ENCODE results near the gene TRIM5.
"Not testable (repeated sequence)": the region's sequence is repeated elsewhere in the genome, so short reads cannot be mapped to it uniquely, and the experiment has no call there.

Gene TRIM5, protein sequence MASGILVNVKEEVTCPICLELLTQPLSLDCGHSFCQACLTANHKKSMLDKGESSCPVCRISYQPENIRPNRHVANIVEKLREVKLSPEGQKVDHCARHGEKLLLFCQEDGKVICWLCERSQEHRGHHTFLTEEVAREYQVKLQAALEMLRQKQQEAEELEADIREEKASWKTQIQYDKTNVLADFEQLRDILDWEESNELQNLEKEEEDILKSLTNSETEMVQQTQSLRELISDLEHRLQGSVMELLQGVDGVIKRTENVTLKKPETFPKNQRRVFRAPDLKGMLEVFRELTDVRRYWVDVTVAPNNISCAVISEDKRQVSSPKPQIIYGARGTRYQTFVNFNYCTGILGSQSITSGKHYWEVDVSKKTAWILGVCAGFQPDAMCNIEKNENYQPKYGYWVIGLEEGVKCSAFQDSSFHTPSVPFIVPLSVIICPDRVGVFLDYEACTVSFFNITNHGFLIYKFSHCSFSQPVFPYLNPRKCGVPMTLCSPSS

DNA sequence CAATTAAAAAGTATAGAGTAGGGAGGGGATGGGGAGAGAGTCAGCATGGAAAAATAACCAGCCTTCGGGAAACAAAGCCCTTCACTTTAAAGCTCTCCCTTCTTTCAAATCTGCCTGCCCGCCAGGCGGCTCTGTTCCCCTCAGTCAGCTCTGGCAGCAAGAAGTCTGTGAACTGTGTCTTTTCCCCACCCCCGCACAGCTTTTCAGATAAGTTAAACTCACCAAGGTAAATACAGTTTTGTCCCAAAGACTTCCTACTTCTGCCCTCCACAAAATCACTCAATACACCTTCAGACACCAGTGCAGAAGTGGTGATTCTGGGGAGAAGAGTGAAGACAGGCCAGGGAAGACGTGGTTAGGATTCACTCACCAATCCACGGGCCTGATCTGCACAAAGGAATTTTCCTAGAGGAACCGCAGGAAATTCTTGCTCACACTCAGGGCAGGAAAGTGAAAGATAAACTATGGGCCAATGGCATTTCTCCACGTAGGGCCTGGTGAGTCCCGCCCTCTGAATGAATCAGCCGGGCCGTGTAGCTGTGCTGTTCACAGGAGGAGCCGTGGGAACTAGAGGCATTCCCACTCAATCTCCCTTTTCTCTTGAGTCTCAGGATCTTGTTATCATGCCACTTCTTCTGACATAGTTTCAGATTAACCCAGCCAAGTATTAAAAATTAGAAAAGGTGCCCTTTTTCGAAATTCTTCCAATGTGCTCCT is at the start of gene TRIM5:
TRIM5 (minus strand) TSS at position 429 of the 717 bp plus-strand sequence. CDS start 4,897 bp downstream, outside the sequence.
- peak within 1 kb of the TSS; percentile 62 for H3K4me3 ChIP-seq (replicated peaks; ENCODE audit: low read depth, low read length)
- TF ChIP-seq, protein P1, sequence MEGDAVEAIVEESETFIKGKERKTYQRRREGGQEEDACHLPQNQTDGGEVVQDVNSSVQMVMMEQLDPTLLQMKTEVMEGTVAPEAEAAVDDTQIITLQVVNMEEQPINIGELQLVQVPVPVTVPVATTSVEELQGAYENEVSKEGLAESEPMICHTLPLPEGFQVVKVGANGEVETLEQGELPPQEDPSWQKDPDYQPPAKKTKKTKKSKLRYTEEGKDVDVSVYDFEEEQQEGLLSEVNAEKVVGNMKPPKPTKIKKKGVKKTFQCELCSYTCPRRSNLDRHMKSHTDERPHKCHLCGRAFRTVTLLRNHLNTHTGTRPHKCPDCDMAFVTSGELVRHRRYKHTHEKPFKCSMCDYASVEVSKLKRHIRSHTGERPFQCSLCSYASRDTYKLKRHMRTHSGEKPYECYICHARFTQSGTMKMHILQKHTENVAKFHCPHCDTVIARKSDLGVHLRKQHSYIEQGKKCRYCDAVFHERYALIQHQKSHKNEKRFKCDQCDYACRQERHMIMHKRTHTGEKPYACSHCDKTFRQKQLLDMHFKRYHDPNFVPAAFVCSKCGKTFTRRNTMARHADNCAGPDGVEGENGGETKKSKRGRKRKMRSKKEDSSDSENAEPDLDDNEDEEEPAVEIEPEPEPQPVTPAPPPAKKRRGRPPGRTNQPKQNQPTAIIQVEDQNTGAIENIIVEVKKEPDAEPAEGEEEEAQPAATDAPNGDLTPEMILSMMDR (IDR thresholded peaks at IDR 0.05; ENCODE audit: low read length, missing control alignments): peak; percentile 66
- peak; percentile 98 for DNase-seq (ENCODE audit: low read depth)

- H3K4me3 ChIP-seq (replicated peaks; ENCODE audit: low read depth, low read length): no peak overlapping the region
- no peak for DNase-seq (ENCODE audit: low read depth)
- TF ChIP-seq, protein P1 (IDR thresholded peaks at IDR 0.05; ENCODE audit: low read length, missing control alignments): no peak
Observed at GRCh38 chr11:5727691-5728090, 42.8 kb upstream of the TRIM5 start.

DNA sequence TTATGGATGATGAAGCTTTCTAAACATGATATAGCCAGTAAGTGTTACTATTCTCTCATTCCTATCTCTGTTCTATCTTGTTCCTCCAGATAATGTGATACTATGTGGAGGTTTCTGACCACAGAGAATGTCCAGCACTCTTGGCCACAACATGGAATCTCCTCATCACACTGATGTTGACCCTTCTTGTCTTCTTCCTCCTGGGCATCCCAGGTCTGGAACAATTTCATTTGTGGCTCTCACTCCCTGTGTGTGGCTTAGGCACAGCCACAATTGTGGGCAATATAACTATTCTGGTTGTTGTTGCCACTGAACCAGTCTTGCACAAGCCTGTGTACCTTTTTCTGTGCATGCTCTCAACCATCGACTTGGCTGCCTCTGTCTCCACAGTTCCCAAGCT is 41.5 kb upstream of the TRIM5 start:
- no peak for DNase-seq (ENCODE audit: low read depth)
- no peak overlapping the region for H3K4me3 ChIP-seq (replicated peaks; ENCODE audit: low read depth, low read length)
- TF ChIP-seq, protein P1 (IDR thresholded peaks at IDR 0.05; ENCODE audit: low read length, missing control alignments): no peak

DNA sequence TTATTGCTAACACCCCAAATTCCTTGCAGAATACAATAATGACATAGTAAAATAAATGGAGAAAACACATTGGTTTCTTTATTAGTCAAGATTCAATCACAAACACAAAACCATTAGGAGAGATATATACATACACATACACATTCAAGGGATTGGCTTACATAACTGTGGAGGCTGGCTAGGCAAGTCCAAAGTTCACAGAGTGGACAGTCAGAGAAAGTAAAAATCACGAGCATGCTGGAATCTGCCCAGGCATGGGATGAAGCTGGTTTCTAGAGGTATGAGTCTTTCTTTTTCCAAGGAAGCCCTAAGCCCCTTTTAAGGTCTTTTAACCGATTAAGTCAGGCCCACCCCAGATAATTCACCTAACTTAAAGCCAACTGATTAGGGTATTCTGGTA is 37.7 kb upstream of the TRIM5 start:
- H3K4me3 ChIP-seq (replicated peaks; ENCODE audit: low read depth, low read length): no peak overlapping the region
- TF ChIP-seq, protein P1 (IDR thresholded peaks at IDR 0.05; ENCODE audit: low read length, missing control alignments): no peak
- DNase-seq (ENCODE audit: low read depth): no peak

GRCh38 chr11:5719703-5720495 is 35.0 kb upstream of the TRIM5 start:
- TF ChIP-seq, protein P1 (IDR thresholded peaks at IDR 0.05; ENCODE audit: low read length, missing control alignments): no peak

GRCh38 chr11:5716518-5716917 is 31.6 kb upstream of the TRIM5 start:
- not testable (repeated sequence) for DNase-seq (ENCODE audit: low read depth)

More at GRCh38 chr11:5719703-5720495, 35.0 kb upstream of the TRIM5 start:
- H3K4me3 ChIP-seq (replicated peaks; ENCODE audit: low read depth, low read length): no peak overlapping the region
- no peak for DNase-seq (ENCODE audit: low read depth)

GRCh38 chr11:5713695-5714094 is 28.8 kb upstream of the TRIM5 start:
- TF ChIP-seq, protein P1 (IDR thresholded peaks at IDR 0.05; ENCODE audit: low read length, missing control alignments): no peak
- no peak overlapping the region for H3K4me3 ChIP-seq (replicated peaks; ENCODE audit: low read depth, low read length)
- DNase-seq (ENCODE audit: low read depth): peak; percentile 8

More at GRCh38 chr11:5716518-5716917, 31.6 kb upstream of the TRIM5 start:
- H3K4me3 ChIP-seq (replicated peaks; ENCODE audit: low read depth, low read length): not testable (repeated sequence)

All from fibroblast of pulmonary artery (primary cell).